HS-27A (cell line): Measurements from ENCODE around the gene OAS3.

Experiments
- DNase-seq: peaks from one replicate; pipeline ENCODE4 v3.0.0-alpha.2; 2012; ENCODE audit warnings: low read depth, missing footprints

Gene OAS3

DNA sequence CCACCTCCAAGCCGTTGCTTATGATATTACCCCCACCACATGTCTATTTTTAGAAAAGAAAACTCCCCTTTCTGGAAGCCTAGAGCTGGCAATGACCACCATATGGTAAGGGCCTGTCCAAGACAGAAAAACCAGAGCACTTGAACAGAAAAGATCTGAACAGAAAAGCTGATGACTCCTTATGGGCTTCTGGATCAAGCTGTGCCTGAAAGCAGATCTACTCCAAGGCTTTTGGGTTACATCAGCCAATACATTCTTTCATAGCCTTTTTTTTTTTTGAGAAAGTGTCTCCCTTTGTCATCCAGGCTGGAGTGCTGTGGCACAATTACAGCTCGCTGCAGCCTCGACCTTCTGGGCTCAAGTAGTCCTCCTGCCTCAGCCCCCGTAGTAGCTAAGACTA is 23.3 kb downstream of the OAS3 start:
- DNase-seq = no peak

DNA sequence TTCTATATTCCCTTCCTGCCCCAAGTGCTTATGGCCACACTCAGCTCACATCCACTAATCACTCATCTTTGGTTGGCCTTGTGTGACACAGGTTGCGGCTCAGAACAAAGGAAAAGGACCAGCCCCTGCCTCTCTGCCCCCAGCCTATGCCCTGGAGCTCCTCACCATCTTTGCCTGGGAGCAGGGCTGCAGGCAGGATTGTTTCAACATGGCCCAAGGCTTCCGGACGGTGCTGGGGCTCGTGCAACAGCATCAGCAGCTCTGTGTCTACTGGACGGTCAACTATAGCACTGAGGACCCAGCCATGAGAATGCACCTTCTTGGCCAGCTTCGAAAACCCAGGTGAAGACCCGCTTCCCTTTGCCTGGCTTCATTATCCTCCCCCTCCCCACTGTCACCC is 24.3 kb downstream of the OAS3 start:
- DNase-seq = no peak

DNA sequence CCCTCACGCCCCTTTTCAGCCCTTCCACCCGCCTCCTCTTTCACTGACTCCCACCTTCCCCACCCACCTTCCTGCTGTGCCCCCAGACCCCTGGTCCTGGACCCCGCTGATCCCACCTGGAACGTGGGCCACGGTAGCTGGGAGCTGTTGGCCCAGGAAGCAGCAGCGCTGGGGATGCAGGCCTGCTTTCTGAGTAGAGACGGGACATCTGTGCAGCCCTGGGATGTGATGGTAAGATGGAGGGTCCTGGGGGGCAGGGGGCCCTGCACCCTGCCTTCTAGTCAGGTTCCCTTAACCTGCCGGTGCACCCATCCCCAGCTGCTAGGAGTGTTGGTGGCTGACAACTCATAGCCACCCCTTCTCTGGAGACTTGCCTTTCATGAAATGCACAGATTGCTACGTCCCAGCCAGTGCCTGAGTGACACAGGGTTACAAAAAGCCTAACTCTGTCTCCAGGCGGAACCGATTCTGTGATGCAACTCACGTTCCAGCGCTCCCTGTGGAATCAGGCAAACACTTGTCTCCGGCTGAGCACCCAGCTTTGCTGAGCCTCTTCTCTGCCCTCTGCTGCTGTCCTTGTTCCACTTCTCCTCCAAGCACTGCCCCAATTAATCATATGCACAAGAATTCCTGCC is 25.1 kb downstream of the OAS3 start:
- no peak for DNase-seq

DNA sequence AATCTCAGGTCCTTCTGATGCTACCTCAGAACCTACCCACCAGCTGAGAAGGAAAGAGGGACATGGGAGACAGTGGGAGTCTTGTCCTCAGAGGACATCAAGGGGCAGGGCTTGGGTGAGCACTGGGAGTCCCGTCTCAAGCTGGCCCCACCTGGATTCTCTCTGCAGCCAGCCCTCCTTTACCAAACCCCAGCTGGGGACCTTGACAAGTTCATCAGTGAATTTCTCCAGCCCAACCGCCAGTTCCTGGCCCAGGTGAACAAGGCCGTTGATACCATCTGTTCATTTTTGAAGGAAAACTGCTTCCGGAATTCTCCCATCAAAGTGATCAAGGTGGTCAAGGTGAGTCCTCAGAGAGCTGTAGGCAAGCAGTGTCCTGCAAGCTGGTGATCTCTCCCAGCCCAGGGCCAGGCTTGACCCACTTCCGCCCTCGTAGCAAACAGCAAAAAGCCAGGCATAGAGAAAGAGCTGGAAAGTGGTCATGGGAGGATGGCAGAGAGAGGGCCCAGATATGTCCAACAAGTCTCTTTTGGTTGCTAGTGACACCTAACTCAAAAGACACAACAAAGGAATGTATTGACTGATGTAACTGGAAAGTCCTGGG is 25.9 kb downstream of the OAS3 start:
- no peak for DNase-seq

DNA sequence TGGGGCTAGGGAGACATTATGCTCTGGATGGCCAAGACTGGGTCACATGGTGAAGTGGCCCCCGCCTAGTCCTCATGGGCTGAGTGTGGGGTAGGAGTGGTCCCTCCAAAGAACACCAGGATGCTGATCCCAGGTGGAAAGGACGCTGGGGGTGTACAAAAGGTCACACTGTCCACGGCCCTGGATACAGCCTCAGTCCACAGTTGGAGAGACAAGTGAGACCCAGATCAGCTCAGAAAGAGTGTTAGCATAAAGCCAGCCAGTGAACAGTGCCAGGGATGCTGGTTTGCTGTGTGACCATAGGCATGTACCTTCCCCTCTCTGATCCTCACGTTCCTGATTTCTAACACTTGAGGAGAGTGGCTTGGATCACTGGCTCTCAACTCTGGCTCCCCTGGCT is 26.6 kb downstream of the OAS3 start:
- no peak for DNase-seq

DNA sequence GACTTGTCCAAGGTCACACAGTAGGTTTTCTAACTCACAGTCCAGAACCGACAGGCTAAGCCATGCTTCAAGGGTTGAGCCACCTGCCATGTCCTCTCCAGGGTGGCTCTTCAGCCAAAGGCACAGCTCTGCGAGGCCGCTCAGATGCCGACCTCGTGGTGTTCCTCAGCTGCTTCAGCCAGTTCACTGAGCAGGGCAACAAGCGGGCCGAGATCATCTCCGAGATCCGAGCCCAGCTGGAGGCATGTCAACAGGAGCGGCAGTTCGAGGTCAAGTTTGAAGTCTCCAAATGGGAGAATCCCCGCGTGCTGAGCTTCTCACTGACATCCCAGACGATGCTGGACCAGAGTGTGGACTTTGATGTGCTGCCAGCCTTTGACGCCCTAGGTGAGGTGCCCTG is 27.4 kb downstream of the OAS3 start:
- no peak for DNase-seq

DNA sequence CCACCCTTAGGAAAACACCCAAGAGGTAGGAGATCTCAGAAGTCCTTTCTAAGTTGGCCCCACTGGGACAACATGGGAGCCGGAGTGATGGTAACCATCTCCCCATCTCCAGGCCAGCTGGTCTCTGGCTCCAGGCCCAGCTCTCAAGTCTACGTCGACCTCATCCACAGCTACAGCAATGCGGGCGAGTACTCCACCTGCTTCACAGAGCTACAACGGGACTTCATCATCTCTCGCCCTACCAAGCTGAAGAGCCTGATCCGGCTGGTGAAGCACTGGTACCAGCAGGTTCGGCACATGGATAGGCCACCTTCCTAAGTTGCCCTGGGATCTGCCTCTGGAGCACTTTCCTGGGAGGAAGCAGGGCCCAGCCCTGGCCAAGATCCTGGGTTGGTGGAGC is 29.0 kb downstream of the OAS3 start:
- no peak for DNase-seq

DNA sequence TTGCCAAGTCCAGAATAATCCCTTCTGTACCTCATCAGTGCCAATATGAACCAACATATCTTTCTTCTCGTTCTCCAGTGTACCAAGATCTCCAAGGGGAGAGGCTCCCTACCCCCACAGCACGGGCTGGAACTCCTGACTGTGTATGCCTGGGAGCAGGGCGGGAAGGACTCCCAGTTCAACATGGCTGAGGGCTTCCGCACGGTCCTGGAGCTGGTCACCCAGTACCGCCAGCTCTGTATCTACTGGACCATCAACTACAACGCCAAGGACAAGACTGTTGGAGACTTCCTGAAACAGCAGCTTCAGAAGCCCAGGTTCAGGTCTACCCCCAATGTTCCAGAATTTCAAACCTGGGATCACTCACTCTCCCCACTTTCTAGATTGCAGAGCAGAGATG is 29.6 kb downstream of the OAS3 start:
- DNase-seq = no peak

DNA sequence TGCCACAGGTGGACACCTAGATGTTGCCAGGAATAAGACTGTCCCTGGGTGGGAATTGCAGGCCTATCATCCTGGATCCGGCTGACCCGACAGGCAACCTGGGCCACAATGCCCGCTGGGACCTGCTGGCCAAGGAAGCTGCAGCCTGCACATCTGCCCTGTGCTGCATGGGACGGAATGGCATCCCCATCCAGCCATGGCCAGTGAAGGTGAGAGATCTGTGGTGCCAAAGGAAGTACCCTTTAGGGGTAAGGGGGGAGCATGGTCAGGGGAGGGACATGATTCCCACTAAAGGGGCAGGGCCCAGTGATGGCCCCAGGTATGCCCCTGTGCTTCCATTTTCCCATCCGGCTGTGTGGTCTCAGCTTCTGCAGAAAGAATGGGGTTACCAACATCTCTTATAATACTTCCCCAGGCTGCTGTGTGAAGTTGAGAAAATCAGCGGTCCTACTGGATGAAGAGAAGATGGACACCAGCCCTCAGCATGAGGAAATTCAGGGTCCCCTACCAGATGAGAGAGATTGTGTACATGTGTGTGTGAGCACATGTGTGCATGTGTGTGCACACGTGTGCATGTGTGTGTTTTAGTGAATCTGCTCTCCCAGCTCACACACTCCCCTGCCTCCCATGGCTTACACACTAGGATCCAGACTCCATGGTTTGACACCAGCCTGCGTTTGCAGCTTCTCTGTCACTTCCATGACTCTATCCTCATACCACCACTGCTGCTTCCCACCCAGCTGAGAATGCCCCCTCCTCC is 31.5 kb downstream of the OAS3 start:
- DNase-seq = no peak

DNA sequence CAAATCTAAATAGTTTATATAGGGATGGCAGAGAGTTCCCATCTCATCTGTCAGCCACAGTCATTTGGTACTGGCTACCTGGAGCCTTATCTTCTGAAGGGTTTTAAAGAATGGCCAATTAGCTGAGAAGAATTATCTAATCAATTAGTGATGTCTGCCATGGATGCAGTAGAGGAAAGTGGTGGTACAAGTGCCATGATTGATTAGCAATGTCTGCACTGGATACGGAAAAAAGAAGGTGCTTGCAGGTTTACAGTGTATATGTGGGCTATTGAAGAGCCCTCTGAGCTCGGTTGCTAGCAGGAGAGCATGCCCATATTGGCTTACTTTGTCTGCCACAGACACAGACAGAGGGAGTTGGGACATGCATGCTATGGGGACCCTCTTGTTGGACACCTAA is 32.1 kb downstream of the OAS3 start:
- DNase-seq = no peak

DNA sequence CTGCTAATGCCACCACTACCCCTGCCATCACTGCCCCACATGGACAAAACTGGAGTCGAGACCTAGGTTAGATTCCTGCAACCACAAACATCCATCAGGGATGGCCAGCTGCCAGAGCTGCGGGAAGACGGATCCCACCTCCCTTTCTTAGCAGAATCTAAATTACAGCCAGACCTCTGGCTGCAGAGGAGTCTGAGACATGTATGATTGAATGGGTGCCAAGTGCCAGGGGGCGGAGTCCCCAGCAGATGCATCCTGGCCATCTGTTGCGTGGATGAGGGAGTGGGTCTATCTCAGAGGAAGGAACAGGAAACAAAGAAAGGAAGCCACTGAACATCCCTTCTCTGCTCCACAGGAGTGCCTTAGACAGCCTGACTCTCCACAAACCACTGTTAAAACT is 33.0 kb downstream of the OAS3 start:
- no peak for DNase-seq

DNA sequence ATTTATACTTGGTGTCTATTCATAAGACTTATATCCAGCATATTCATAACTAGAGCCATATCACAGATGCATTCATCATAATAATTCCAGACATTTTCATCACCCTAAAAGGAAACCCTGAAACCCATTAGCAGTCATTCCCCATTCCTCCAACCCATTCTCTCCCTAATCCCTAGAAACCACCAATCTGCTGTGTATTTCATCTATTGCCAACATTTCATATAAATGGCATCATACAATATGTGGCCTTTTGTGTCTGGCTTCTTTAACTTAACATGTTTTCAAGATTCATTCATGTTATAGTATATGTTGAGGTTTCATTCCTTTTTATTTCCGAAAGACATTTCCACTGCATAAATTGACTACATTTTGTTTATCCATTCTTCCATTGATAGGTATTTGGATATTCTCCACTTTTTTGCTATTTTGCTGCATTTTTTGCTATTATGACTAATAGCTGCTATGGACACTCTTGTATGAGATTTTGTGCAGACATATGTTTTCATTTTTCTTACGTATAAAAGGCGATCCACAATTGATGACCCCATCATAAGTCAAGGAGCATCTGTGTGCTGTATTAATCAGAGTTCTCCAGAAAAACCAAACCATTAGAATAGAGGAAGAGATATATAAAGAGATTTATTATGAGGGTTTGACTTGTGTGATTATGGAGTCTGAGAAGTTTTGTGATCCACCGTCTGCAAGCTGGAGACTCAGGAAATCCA is 34.9 kb downstream of the OAS3 start:
- no peak for DNase-seq

DNA sequence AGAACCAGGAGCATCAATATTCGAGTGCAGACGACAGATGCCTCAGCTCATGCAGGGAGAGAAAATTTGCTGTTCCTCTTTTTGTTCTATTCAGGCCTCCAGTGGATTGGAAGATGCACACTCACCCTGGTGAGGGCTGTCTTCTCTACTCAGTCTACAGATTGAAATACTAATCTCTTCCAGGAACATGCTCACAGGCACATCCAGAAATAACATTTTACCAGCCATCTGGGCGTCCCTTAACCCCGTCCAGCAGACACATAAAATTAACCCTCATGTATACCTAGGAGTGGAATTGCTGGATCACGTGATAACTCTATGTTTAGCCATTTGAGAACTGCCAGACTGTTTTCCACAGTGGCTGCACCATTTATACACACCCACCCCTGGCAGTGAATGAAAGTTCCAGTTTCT is 35.6 kb downstream of the OAS3 start:
- DNase-seq = no peak

DNA sequence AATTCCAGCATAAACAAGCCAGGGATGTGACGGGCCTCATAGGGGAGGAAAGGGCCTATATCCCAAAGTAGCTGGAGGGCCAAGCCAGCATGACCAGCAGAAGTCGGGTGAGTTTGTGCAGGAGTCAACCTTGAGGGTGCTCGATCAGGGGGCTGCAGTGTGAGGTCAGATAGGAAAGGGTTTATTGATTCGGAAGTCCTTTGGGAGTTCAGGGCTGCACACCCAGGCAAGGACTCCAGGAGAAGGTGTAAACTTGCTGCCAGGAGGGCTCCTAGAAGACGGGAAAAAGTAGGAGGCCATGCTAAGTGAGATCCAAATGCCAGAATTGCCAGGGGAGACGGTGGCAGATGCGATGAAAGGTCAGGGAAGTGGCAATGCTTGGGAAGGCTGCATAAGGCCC is 36.6 kb downstream of the OAS3 start:
- no peak for DNase-seq

DNA sequence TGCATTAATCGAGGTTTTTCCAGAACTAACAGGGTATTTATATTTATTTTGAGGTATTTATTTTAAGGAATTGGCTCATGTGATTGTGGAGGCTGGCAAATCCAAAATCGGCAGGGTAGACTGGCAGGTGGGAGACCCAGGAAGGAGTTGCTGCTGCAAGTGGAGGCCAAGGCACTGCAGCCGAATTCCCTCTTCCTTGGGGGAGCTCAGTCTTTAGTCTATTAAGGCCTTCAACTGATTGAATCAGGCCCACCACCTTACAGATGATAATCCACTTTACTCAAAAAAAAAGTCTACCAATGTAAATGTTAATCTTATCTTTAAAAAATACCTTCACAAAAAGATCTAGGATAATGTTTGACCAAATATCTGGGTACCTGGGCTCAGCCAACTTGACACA is 38.9 kb downstream of the OAS3 start:
- DNase-seq = no peak

DNA sequence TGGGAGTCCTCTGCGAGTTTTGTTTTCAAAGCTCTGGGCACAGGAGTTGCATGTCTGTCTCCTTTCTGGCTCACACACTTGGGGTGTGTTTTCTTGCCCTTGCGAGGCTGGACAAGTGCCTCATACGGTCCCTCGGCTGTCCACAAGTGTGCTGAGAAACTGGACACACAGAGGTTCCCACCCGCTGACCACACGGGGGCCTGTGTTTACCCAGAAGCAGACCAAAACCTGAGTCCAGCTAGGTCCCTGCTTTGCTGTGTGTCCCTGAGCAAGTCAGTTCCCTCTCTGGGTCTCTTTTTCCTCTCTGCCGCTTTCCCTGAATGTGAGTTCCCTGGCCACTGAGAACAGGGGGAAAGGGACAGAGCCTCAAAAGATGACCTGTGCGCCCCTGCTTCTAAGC is 39.4 kb downstream of the OAS3 start:
- DNase-seq = no peak

DNA sequence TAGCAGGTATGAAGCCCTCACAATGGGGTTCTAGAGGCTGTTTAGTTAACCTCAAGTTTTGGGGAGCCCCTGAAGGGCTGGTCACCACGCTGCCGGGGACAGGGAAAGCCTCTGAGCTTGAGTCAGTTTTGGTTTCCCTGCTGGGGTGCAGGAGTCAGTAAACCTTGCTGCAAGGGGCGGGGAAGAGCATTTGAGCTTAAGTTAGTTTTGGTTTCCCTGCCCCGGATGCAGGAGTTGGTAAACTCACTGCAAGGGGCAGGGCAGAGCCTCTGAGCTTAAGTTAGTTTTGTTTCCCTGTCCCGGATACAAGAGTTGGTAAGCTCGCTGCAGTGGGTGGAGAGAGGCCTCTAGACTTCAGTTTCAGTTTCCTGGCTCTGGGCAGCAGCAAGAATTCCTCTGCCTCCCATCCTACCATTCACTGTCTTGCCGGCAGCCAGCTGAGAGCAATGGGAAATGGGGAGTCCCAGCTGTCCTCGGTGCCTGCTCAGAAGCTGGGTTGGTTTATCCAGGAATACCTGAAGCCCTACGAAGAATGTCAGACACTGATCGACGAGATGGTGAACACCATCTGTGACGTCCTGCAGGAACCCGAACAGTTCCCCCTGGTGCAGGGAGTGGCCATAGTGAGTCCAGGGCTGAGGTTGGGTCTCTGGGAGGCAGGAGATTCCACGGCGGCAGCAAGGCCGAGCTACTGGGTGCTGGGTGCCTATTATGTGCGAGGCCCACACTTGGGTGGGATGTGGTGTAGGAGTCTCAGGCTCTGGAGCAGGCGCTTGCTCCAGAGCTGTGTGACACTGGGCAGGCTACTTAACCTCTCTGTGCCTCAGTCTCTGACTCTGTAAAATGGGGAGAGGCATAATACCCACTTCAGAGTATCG is 40.1 kb downstream of the OAS3 start, which contains the start of gene OAS2:
OAS2 (plus strand) TSS at position 357 of the 878 bp plus-strand sequence; CDS start at position 447, 90 bp downstream.
- no peak for DNase-seq

DNA sequence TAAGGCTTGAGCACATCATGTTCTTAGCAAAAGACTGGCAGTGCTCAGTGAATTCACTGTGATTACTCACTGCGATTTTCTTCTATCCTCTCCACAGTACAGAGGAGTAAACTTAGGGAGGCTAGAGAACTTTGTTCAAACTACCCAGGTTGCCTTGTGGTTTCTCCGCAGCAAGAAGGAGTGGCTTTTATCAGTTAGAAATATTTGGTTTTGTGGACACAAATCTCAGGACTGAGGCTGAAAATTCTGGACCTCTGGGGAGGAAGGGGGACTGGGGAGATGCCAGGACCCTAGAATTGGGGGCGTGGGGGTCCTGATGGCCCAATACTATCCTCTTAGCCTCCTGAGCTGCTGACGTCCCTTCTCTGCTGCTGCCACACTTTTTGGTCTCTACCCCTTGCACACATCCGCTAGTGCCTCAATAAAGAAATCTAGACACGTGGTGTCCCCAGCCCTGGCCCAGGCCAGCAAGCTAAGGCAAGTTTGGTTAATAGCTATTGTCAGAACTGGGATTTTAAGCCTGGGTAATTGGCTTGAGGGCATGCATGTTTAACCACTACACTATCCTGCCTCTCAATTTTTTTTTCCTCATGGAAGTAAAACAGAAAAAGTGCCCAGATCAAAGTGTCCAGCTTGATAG is 40.9 kb downstream of the OAS3 start:
- DNase-seq = no peak

DNA sequence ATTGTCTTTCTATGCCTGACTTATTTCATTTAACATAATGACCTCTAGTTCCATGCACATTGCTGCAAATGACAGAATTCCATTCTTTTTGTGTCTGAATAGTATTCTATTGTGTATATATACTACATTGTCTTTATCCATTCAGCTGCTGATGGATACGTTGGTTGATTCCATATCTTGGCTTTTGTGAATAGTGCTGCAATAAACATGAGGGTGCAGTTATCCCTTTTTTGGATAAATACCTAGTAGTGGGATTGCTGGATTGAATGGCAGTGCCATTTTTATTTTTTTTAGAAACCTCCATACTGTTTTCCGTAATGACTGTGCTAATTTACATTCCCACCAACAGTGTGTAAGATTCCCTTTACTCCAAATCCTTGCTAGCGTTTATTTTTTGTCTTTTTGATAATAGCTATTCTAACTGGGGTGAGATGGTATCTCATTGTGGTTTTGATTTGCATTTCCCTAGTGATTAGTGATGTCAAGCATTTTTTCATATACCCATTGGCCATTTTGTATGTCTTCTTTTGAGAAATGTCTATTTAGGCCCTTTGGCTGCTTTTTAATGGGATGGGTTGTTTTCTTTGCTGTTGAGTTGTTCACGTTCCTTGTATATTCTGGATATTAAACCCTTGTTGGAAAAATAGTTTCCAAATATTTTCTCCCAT is 42.4 kb downstream of the OAS3 start:
- no peak for DNase-seq

DNA sequence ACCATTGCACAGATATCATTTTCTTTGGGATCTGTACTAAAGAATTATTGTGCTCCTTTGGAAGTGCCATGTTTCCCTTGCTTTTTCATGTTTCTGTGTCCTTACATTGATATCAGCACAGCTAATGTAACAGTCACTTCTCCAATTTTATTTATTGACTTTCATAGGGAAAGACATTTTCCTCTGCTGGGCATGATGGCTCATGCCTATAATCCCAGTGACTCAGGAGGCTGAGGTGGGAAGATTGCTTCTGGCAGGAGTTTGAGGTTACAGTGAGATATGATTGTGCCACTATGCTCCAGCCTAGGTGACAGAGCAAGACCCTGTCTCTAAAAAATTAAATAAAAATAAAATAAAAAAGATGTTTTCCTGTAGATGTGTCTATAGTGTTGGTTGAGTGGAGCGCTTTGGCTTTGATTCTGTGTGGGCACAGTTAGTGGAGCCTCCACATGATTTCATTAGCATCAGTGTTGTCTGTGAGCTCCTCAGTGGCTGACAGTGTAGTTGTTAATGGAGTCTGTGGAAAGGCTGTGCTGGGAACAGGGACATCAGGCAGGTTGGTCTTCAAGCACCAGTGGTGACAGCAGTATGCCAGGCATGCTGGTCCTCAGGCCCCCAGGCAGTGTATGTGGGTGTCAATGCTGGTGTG is 47.5 kb downstream of the OAS3 start:
- DNase-seq = no peak
